Smooth muscle cell (in vitro differentiated cells): ENCODE data around the gene FGF3. TPM values are rescaled to one million over a fixed set of nuclear protein-coding genes. Genes with fewer than 3 reads are reported as not detected.

ENCODE experiments used
- DNase-seq: peaks from one replicate; lab custom pipeline; 2025; ENCODE audit not compliant: unreplicated experiment; lab: John Stamatoyannopoulos, UW
- H2AFZ ChIP-seq: fragments of 200-600 bp; sonication (generic); 2 replicates; pipeline ENCODE4 v1.6.0; 2016; ENCODE audit warnings: antibody characterized with exemption, low read depth, mild to moderate bottlenecking
- H3F3A ChIP-seq: fragments of 200-600 bp; sonication (generic); 2 replicates; pipeline ENCODE4 v1.6.0; 2017; ENCODE audit warnings: antibody characterized with exemption, low read depth
- H3K27ac ChIP-seq: fragments of 200-600 bp; sonication (generic); 2 replicates; pipeline ENCODE4 v1.5.1; 2016; ENCODE audit warnings: low read depth, mild to moderate bottlenecking
- H3K27me3 ChIP-seq: fragments of 200-600 bp; sonication (generic); 2 replicates; pipeline ENCODE4 v1.6.1; 2016; ENCODE audit warnings: low read depth, mild to moderate bottlenecking
- H3K36me3 ChIP-seq: fragments of 200-600 bp; sonication (generic); 2 replicates; pipeline ENCODE4 v1.5.1; 2016; ENCODE audit warnings: low read depth
- H3K4me1 ChIP-seq: fragments of 200-600 bp; sonication (generic); 2 replicates; pipeline ENCODE4 v1.5.1; 2016; ENCODE audit warnings: low read depth
- H3K4me2 ChIP-seq: fragments of 200-600 bp; sonication (generic); 2 replicates; pipeline ENCODE4 v1.6.0; 2016; ENCODE audit warnings: mild to moderate bottlenecking
- H3K4me3 ChIP-seq: fragments of 200-600 bp; sonication (generic); 2 replicates; pipeline ENCODE4 v1.5.1; 2016; ENCODE audit warnings: mild to moderate bottlenecking
- H3K79me2 ChIP-seq: fragments of 200-600 bp; sonication (generic); 2 replicates; pipeline ENCODE4 v1.6.0; 2016; ENCODE audit warnings: low read depth, mild to moderate bottlenecking
- H3K9ac ChIP-seq: fragments of 200-600 bp; sonication (generic); 2 replicates; pipeline ENCODE4 v1.6.0; 2016; ENCODE audit warnings: low read depth
- H3K9me3 ChIP-seq: fragments of 200-600 bp; sonication (generic); replicated peaks from 2 replicates; pipeline ENCODE4 v1.5.1; 2016; ENCODE audit warnings: low read depth
- H4K20me1 ChIP-seq: fragments of 200-600 bp; sonication (generic); 2 replicates; pipeline ENCODE4 v1.6.0; 2016; ENCODE audit warnings: low read depth
- WGBS: methylation state at CpG from one replicate; pipeline ENCODE4 v1.1.7; 2016; ENCODE audit warnings: low lambda C conversion rate; 5-methylcytosine and 5-hydroxymethylcytosine counted together
- polyA plus RNA-seq: library from polyadenylated mRNA; unstranded; fragments of >200 nt; fragmentation: Nextera tagmentation; extraction: Ambion mirVana; gene quantifications from 2 replicates; pipeline ENCODE4 v1.2.1, GENCODE V29; 2016
- total RNA-seq: library from RNA; depleted of rRNA; stranded (reverse); fragments of >200 nt; gene quantifications from 2 replicates; pipeline ENCODE4 v1.2.3, GENCODE V29; 2014
- TF ChIP-seq, protein P1 (sequence below): fragments of 200-600 bp; sonication (generic); IDR thresholded peaks from 2 replicates; pipeline ENCODE4 v1.5.1; 2017; ENCODE audit warnings: borderline replicate concordance, mild to moderate bottlenecking, antibody characterized with exemption; ENCODE audit not compliant: insufficient read depth, poor library complexity, severe bottlenecking

FGF3 gene
- total and polyA plus RNA-seq, 2 experiments from 2014 or later, result not detected

DNA sequence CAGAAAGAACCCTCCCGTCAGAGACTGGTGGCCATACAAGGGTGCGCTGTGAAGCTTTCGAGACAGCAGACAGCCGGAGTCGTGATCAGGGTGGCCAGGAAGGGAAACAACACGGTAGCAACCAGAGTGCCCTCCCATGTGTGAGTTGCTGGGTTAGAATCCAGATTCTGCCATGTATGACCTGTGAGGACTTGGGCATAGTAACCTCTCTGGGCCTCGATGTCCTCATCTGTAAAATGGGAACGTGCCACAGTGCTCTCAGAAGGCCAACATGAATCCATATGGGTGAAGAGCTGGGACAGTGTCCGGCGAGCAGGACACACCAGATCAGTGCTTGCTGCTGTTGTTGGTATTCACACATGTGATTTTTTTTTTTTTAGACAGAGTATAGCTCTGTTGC, 7.6 kb upstream of the FGF3 start:
- H3K27me3 ChIP-seq, result peaks cover 21% of the 10 kb centered on the region
- WGBS, result 87% methylated on average over 10 of the region's 10 CpGs
- H3K36me3 ChIP-seq, result no peaks in the 10 kb centered on the region

DNA sequence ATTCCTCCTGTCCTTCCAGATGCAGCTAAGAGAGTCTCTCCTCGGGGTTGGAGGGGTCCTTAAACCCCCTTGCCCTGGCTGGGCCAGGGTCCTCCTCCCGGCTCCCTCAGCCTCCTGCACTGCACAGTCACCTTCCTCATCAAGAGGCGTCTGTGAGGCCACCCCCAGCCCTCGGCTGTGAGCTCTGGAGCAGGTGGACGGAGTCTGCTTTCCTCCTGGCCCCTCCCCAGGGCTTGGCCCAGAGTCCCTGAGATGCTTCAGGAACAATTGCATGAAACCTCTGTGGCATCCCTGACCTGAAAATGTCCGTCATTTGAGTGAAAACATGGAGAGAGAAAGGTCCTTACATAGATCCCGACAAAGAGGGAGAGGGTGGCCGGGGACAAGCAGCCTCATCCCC, 6.7 kb upstream of the FGF3 start:
- Histone ChIP-seq H2AFZ (no peak overlapping the region), H3K9ac (no peak overlapping the region), H3K9me3 (no peaks in the 10 kb centered on the region), H3K27me3 (peaks cover 28% of the 10 kb centered on the region), H3K79me2 (no peaks in the 10 kb centered on the region), H3K4me2 (no peak overlapping the region), H3K27ac (no peak overlapping the region), H3F3A (no peaks in the 10 kb centered on the region), H3K4me3 (no peak overlapping the region), H3K4me1 (peaks cover 17% of the 10 kb centered on the region), H3K36me3 (no peaks in the 10 kb centered on the region), H4K20me1 (no peaks in the 10 kb centered on the region)
- TF ChIP-seq, protein P1, sequence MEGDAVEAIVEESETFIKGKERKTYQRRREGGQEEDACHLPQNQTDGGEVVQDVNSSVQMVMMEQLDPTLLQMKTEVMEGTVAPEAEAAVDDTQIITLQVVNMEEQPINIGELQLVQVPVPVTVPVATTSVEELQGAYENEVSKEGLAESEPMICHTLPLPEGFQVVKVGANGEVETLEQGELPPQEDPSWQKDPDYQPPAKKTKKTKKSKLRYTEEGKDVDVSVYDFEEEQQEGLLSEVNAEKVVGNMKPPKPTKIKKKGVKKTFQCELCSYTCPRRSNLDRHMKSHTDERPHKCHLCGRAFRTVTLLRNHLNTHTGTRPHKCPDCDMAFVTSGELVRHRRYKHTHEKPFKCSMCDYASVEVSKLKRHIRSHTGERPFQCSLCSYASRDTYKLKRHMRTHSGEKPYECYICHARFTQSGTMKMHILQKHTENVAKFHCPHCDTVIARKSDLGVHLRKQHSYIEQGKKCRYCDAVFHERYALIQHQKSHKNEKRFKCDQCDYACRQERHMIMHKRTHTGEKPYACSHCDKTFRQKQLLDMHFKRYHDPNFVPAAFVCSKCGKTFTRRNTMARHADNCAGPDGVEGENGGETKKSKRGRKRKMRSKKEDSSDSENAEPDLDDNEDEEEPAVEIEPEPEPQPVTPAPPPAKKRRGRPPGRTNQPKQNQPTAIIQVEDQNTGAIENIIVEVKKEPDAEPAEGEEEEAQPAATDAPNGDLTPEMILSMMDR, result no peak
- WGBS, result 89% methylated on average over 8 of the region's 8 CpGs
- DNase-seq, result no peak

More for the DNA sequence above, 7.6 kb upstream of the FGF3 start:
- Histone ChIP-seq H3K4me1 (peaks cover 17% of the 10 kb centered on the region), H3K9ac (no peak overlapping the region), H3K27ac (no peak overlapping the region), H3F3A (no peaks in the 10 kb centered on the region), H4K20me1 (no peaks in the 10 kb centered on the region), H2AFZ (no peak overlapping the region), H3K4me2 (no peak overlapping the region), H3K4me3 (no peak overlapping the region), H3K79me2 (no peaks in the 10 kb centered on the region), H3K9me3 (no peaks in the 10 kb centered on the region)
- TF ChIP-seq, protein P1, result no peak
- DNase-seq, result no peak

DNA sequence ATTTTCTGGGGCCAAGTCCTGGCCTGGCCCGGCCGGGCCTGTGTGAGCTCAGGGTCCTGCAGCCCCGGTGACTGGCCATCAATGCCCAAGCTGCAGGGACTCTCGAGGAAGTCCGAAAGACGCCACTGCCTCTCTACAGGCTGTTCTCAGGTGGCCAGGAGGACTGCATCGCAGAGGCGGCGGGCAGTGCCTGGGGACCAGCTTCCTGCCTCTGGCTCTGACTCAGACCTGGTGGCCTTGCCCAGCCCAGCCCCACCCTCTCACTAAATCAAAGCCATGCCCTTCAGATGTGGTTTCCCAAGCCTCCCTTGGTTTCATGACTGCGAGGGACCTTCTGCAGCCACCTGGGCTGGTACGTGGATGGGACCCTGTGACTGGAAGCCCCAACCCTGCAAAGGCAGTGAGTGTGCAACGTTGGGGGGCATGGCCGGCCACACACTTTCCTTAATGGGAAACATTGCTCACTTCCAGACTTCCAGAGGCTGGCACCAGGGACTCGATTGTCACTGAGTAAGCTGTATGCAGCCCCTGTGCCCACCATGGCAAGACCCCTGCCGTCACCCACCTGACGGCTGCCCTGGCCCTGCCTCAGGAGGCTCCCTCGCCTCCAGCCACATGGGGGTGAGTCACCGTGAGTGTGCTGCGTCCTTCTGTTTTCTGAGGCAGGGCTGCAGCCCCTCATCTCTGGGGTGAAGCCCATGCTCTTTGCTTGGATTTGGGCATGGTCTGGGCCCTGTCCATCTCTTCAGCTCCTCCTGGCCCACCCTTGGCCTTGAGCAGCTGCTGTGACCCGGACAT, 6.0 kb upstream of the FGF3 start:
- no peak for DNase-seq
- no peaks in the 10 kb centered on the region for H3K79me2 ChIP-seq
- H4K20me1 ChIP-seq, result no peaks in the 10 kb centered on the region
- H3K9ac ChIP-seq, result no peak overlapping the region
- no peak overlapping the region for H2AFZ ChIP-seq
- H3K4me3 ChIP-seq, result no peak overlapping the region
- TF ChIP-seq, protein P1, result no peak
- WGBS, result 79% methylated on average over 20 of the region's 20 CpGs
- H3K4me2 ChIP-seq, result no peak overlapping the region
- no peak overlapping the region for H3K27ac ChIP-seq
- H3K4me1 ChIP-seq, result peaks cover 17% of the 10 kb centered on the region
- H3K9me3 ChIP-seq, result no peaks in the 10 kb centered on the region
- H3F3A ChIP-seq, result no peaks in the 10 kb centered on the region
- no peaks in the 10 kb centered on the region for H3K36me3 ChIP-seq
- H3K27me3 ChIP-seq, result peaks cover 35% of the 10 kb centered on the region

DNA sequence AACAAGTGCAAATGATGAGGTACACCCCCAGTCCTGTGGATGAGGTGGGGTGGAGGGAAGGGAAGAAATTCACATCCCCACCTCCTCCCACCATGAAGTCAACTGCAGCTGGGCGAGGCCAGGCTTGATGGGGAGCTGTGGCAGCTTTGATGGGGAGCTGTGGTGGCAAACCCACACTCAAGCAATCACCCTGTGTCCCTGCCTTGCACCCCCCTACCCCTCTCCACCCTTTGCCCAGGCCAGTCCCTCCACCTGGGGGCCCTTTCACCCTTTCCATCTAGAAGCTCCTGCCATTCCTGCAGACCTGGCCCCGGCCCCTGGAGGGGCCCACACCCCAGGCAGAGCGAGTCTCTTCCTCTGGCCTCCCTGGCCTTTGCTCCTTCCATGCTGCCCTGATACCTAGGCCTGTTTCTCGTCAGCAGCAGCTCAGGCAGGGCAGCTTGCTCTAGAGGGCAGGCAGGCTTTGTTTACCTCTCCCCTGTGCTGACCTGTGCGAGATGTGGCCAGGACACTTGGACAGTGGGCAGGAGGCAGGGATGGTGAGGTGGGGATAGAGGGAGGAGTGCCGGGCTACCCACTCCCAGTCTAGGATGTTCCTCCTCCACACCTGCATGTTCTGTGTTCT, 4.5 kb upstream of the FGF3 start:
- Histone ChIP-seq H3K36me3 (no peaks in the 10 kb centered on the region), H3K4me2 (no peak overlapping the region), H4K20me1 (no peaks in the 10 kb centered on the region), H2AFZ (no peak overlapping the region), H3K9me3 (no peaks in the 10 kb centered on the region), H3F3A (no peaks in the 10 kb centered on the region), H3K4me1 (peaks cover 9% of the 10 kb centered on the region), H3K4me3 (no peak overlapping the region), H3K9ac (no peak overlapping the region), H3K27ac (no peak overlapping the region), H3K27me3 (peaks cover 50% of the 10 kb centered on the region), H3K79me2 (no peaks in the 10 kb centered on the region)
- TF ChIP-seq, protein P1, result no peak
- DNase-seq, result no peak
- 85% methylated on average over 6 of the region's 6 CpGs for WGBS
